CD14-positive monocyte (primary cell): Measurements from ENCODE around the gene ZDHHC4. TPM values are rescaled to one million over a fixed set of nuclear protein-coding genes. Genes with fewer than 3 reads are reported as not detected.

ENCODE experiments used
- polyA plus RNA-seq, 3 donors: library from polyadenylated mRNA; depleted of rRNA in 1 of 3; unstranded in 2 of 3; stranded (reverse) in 1 of 3; fragments of 300-500 nt in 2 of 3; fragments of >200 nt in 1 of 3; fragmentation: Illumina TruSeq in 2 of 3; gene quantifications; 1 replicate in 2 of 3; 2 replicates in 1 of 3; pipeline ENCODE4 v1.2.3, GENCODE V29; 2012 to 2021

The ZDHHC4 gene
- polyA plus RNA-seq, 3 donors, result 30.3 to 55.6 (median 52.9) TPM

Other genes with a start within 250 kb of the ZDHHC4 start
- 1 to 10 TPM; 4.0 to 4.9 (median 4.0) TPM for gene FAM220A, start 228.5 kb upstream of the ZDHHC4 start, polyA plus RNA-seq
- gene RAC1, start 202.9 kb upstream of the ZDHHC4 start, polyA plus RNA-seq, result 100 to 1,000 TPM; 421 to 652 (median 629) TPM
- 10 to 100 TPM; 15.2 to 47.0 (median 16.4) TPM for gene DAGLB, start 129.5 kb upstream of the ZDHHC4 start, polyA plus RNA-seq
- gene KDELR2, start 93.3 kb upstream of the ZDHHC4 start, polyA plus RNA-seq, result 100 to 1,000 TPM in 1 of 3 donors, 10 to 100 TPM in 2; 30.3 to 103 (median 91.7) TPM
- gene GRID2IP, start 26.0 kb upstream of the ZDHHC4 start, polyA plus RNA-seq, result not detected
- 10 to 100 TPM; 16.9 to 32.7 (median 17.2) TPM for gene INTS15, start 12.6 kb downstream of the ZDHHC4 start, polyA plus RNA-seq
- gene ZNF853, start 38.2 kb downstream of the ZDHHC4 start, polyA plus RNA-seq, result under 1 TPM in 1 of 3 donors, not detected in 2; 0.15 TPM
- gene ZNF316, start 59.9 kb downstream of the ZDHHC4 start, polyA plus RNA-seq, result 10 to 100 TPM in 1 of 3 donors, 1 to 10 TPM in 1, under 1 TPM in 1; 0.66 to 41.1 (median 1.2) TPM
- 1 to 10 TPM; 4.9 to 8.1 (median 5.7) TPM for gene ZNF12, start 129.5 kb downstream of the ZDHHC4 start, polyA plus RNA-seq
- gene RSPH10B2, start 176.6 kb downstream of the ZDHHC4 start, polyA plus RNA-seq, result under 1 TPM in 1 of 3 donors, not detected in 2; 0.03 TPM
- gene CCZ1B, start 248.8 kb downstream of the ZDHHC4 start, polyA plus RNA-seq, result 10 to 100 TPM; 20.4 to 37.7 (median 21.9) TPM